HG03354 (cell line): Measurements from ENCODE around the gene CDK6.
"Not testable (repeated sequence)": the region's sequence is repeated elsewhere in the genome, so short reads cannot be mapped to it uniquely, and the experiment has no call there.

Experiments used
- ATAC-seq: cut with Tn5 transposase; IDR thresholded peaks from one replicate; pipeline ENCODE4 v1.9.1; 2021; ENCODE audit warnings: mild to moderate bottlenecking; ENCODE audit not compliant: unreplicated experiment, poor library complexity, severe bottlenecking

CDK6 gene

GRCh38 chr7:92748495-92748894 is 87.9 kb downstream of the CDK6 start:
- peak; percentile 70 for ATAC-seq

GRCh38 chr7:92747041-92747835 is 89.1 kb downstream of the CDK6 start:
- no peak for ATAC-seq

- ATAC-seq: no peak
Measured at GRCh38 chr7:92745241-92745640, 91.1 kb downstream of the CDK6 start.

- not testable (repeated sequence) for ATAC-seq
Measured at GRCh38 chr7:92744180-92744579, 92.2 kb downstream of the CDK6 start.

GRCh38 chr7:92742186-92742585 is 94.2 kb downstream of the CDK6 start:
- no peak for ATAC-seq

GRCh38 chr7:92740700-92741126 is 95.7 kb downstream of the CDK6 start:
- ATAC-seq: no peak

GRCh38 chr7:92740134-92740533 is 96.2 kb downstream of the CDK6 start:
- ATAC-seq: no peak

- ATAC-seq: no peak
Measured at GRCh38 chr7:92739091-92739490, 97.3 kb downstream of the CDK6 start.

GRCh38 chr7:92737706-92738105 is 98.7 kb downstream of the CDK6 start:
- peak; percentile 98 for ATAC-seq

GRCh38 chr7:92736870-92737269 is 99.5 kb downstream of the CDK6 start:
- ATAC-seq: no peak

- no peak for ATAC-seq
Measured at GRCh38 chr7:92735707-92736106, 100.7 kb downstream of the CDK6 start.

- peak; percentile 16 for ATAC-seq
Measured at GRCh38 chr7:92732316-92733036, 103.9 kb downstream of the CDK6 start.

GRCh38 chr7:92731335-92732063 is 104.9 kb downstream of the CDK6 start:
- peak; percentile 40 for ATAC-seq

GRCh38 chr7:92730808-92731207 is 105.6 kb downstream of the CDK6 start:
- ATAC-seq: no peak

GRCh38 chr7:92729751-92730150 is 106.6 kb downstream of the CDK6 start:
- ATAC-seq: no peak

- no peak for ATAC-seq
Measured at GRCh38 chr7:92729172-92729571, 107.2 kb downstream of the CDK6 start.

GRCh38 chr7:92727755-92728154 is 108.6 kb downstream of the CDK6 start:
- ATAC-seq: no peak

- ATAC-seq: no peak
Measured at GRCh38 chr7:92725161-92725925, 111.0 kb downstream of the CDK6 start.

GRCh38 chr7:92723943-92724342 is 112.4 kb downstream of the CDK6 start:
- no peak for ATAC-seq

- ATAC-seq: no peak
Measured at GRCh38 chr7:92723205-92723604, 113.2 kb downstream of the CDK6 start.
